Stimulated activated CD4-positive, alpha-beta T cell treated with anti-CD3 and anti-CD28 coated beads, Interleukin-4, amount 100 ng/mL, for 4 hours (primary cell): ENCODE results near the gene BCL7A.
"Not testable (repeated sequence)": the region's sequence is repeated elsewhere in the genome, so short reads cannot be mapped to it uniquely, and the experiment has no call there.

Source experiments
- DNase-seq, 2 experiments: peaks; one replicate each; pipeline ENCODE4 v3.0.0-alpha.2; 2020

Gene BCL7A

GRCh38 chr12:122097584-122097926 is 75.9 kb downstream of the BCL7A start:
- DNase-seq, result no peak

- DNase-seq, result no peak
These were observed 76.5 kb downstream of the BCL7A start for GRCh38 chr12:122097927-122098756.

GRCh38 chr12:122099280-122099749 is 77.6 kb downstream of the BCL7A start:
- DNase-seq, result no peak

- no peak for DNase-seq
These were observed 78.2 kb downstream of the BCL7A start for GRCh38 chr12:122099856-122100255.

- no peak for DNase-seq
These were observed 78.9 kb downstream of the BCL7A start for GRCh38 chr12:122100568-122100967.

- no peak for DNase-seq
These were observed 80.6 kb downstream of the BCL7A start for GRCh38 chr12:122102331-122102730.

GRCh38 chr12:122104844-122105243 is 83.2 kb downstream of the BCL7A start:
- DNase-seq, result no peak

GRCh38 chr12:122105496-122105895 is 83.8 kb downstream of the BCL7A start:
- not testable (repeated sequence) for DNase-seq

GRCh38 chr12:122106843-122107242 is 85.2 kb downstream of the BCL7A start:
- no peak for DNase-seq

- no peak for DNase-seq
These were observed 85.6 kb downstream of the BCL7A start for GRCh38 chr12:122107261-122107660.

- DNase-seq, result no peak
These were observed 89.5 kb downstream of the BCL7A start for GRCh38 chr12:122111089-122111641.
